ENCODE data around the gene POLDIP3.

GRCh38 chr22:42622061-42622710 is 7.5 kb upstream of the POLDIP3 start:
- TF ChIP-seq POLR2A (IDR thresholded peaks at IDR 0.05; ENCODE audit: low read depth, low read length): no peak
- TF ChIP-seq CTCF (IDR thresholded peaks at IDR 0.05; ENCODE audit: extremely low read depth in 1 of 2, insufficient read depth in 1 of 2, low read depth in 1 of 2, low read length in 2 of 2): no peak
- no peak for TF ChIP-seq MAX (IDR thresholded peaks at IDR 0.05; ENCODE audit: insufficient read depth, insufficient read length)
